ENCODE data around the gene HRH3. TPM values are rescaled to one million over a fixed set of nuclear protein-coding genes. Genes with fewer than 3 reads are reported as not detected.

The HRH3 gene
- total RNA-seq, 1 donor from 2014 or later, result 0.07 TPM

GRCh38 chr20:62198931-62199330, 21.1 kb downstream of the HRH3 start:
- H3K4me1 ChIP-seq (ENCODE audit: insufficient read depth, low read length), result peaks cover 8% of the 10 kb centered on the region
- H3K4me1 Mint-ChIP-seq (ENCODE audit: low read depth, unreplicated experiment), result no peaks in the 10 kb centered on the region
- no peak overlapping the region for H3K4me3 Mint-ChIP-seq (ENCODE audit: unreplicated experiment)
- peaks cover 26% of the 10 kb centered on the region for H3K36me3 Mint-ChIP-seq (ENCODE audit: low read depth, unreplicated experiment)
- H3K27ac Mint-ChIP-seq (ENCODE audit: unreplicated experiment), result no peak overlapping the region
- H2AFZ ChIP-seq (ENCODE audit: low read depth, low read length), result no peak overlapping the region
- no peaks in the 10 kb centered on the region for H3K9me3 Mint-ChIP-seq (ENCODE audit: unreplicated experiment)
- H3K79me2 ChIP-seq (ENCODE audit: insufficient read depth, low read length), result no peaks in the 10 kb centered on the region
- peaks cover 17% of the 10 kb centered on the region for H4K20me1 ChIP-seq (ENCODE audit: insufficient read depth, low read length)
- no peaks in the 10 kb centered on the region for H3K9me3 ChIP-seq (ENCODE audit: insufficient read depth, low read depth, low read length)
- H3K27me3 ChIP-seq (ENCODE audit: insufficient read depth, low read length), result no peaks in the 10 kb centered on the region
- H3K4me2 ChIP-seq (ENCODE audit: low read length), result no peak overlapping the region
- H3K27me3 Mint-ChIP-seq (ENCODE audit: low read depth, unreplicated experiment), result no peaks in the 10 kb centered on the region
- no peak overlapping the region for H3K4me3 ChIP-seq (ENCODE audit: insufficient read depth, low read depth, low read length)
- peaks cover 14% of the 10 kb centered on the region for H3K36me3 ChIP-seq (ENCODE audit: insufficient read depth, low read length)
- TF ChIP-seq EZH2 (IDR thresholded peaks at IDR 0.05; ENCODE audit: insufficient read depth, low read length), result no peak
- TF ChIP-seq, protein P1, sequence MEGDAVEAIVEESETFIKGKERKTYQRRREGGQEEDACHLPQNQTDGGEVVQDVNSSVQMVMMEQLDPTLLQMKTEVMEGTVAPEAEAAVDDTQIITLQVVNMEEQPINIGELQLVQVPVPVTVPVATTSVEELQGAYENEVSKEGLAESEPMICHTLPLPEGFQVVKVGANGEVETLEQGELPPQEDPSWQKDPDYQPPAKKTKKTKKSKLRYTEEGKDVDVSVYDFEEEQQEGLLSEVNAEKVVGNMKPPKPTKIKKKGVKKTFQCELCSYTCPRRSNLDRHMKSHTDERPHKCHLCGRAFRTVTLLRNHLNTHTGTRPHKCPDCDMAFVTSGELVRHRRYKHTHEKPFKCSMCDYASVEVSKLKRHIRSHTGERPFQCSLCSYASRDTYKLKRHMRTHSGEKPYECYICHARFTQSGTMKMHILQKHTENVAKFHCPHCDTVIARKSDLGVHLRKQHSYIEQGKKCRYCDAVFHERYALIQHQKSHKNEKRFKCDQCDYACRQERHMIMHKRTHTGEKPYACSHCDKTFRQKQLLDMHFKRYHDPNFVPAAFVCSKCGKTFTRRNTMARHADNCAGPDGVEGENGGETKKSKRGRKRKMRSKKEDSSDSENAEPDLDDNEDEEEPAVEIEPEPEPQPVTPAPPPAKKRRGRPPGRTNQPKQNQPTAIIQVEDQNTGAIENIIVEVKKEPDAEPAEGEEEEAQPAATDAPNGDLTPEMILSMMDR (IDR thresholded peaks at IDR 0.05; ENCODE audit: insufficient read depth, low read depth, low read length), result no peak
- DNase-seq (ENCODE audit: low read depth) (no peak), FAIRE-seq (no peak)
- H3K27ac ChIP-seq (ENCODE audit: low read depth, low read length), result no peak overlapping the region
- no peak overlapping the region for H3K9ac ChIP-seq (ENCODE audit: low read length)

- peaks cover 20% of the 10 kb centered on the region for H4K20me1 ChIP-seq (ENCODE audit: insufficient read depth, low read length)
- H3K4me1 ChIP-seq (ENCODE audit: insufficient read depth, low read length), result peaks cover 8% of the 10 kb centered on the region
- peaks cover 26% of the 10 kb centered on the region for H3K36me3 Mint-ChIP-seq (ENCODE audit: low read depth, unreplicated experiment)
- no peaks in the 10 kb centered on the region for H3K27me3 Mint-ChIP-seq (ENCODE audit: low read depth, unreplicated experiment)
- peaks cover 14% of the 10 kb centered on the region for H3K36me3 ChIP-seq (ENCODE audit: insufficient read depth, low read length)
- H3K79me2 ChIP-seq (ENCODE audit: insufficient read depth, low read length), result no peaks in the 10 kb centered on the region
- H3K9me3 Mint-ChIP-seq (ENCODE audit: unreplicated experiment), result no peaks in the 10 kb centered on the region
- no peak overlapping the region for H3K4me3 ChIP-seq (ENCODE audit: insufficient read depth, low read depth, low read length)
- no peak overlapping the region for H3K4me2 ChIP-seq (ENCODE audit: low read length)
- no peak overlapping the region for H2AFZ ChIP-seq (ENCODE audit: low read depth, low read length)
- no peak overlapping the region for H3K27ac Mint-ChIP-seq (ENCODE audit: unreplicated experiment)
- H3K27ac ChIP-seq (ENCODE audit: low read depth, low read length), result no peak overlapping the region
- no peak for FAIRE-seq
- H3K27me3 ChIP-seq (ENCODE audit: insufficient read depth, low read length), result no peaks in the 10 kb centered on the region
- no peak for DNase-seq (ENCODE audit: low read depth)
- no peak overlapping the region for H3K4me3 Mint-ChIP-seq (ENCODE audit: unreplicated experiment)
- no peaks in the 10 kb centered on the region for H3K9me3 ChIP-seq (ENCODE audit: insufficient read depth, low read depth, low read length)
- no peaks in the 10 kb centered on the region for H3K4me1 Mint-ChIP-seq (ENCODE audit: low read depth, unreplicated experiment)
- TF ChIP-seq EZH2 (IDR thresholded peaks at IDR 0.05; ENCODE audit: insufficient read depth, low read length), result no peak
- TF ChIP-seq, protein P1 (IDR thresholded peaks at IDR 0.05; ENCODE audit: insufficient read depth, low read depth, low read length), result no peak
- H3K9ac ChIP-seq (ENCODE audit: low read length), result no peak overlapping the region
These were observed 21.6 kb downstream of the HRH3 start for GRCh38 chr20:62198496-62198895.

GRCh38 chr20:62197801-62198200, 22.3 kb downstream of the HRH3 start:
- H3K36me3 ChIP-seq (ENCODE audit: insufficient read depth, low read length), result peaks cover 14% of the 10 kb centered on the region
- peaks cover 29% of the 10 kb centered on the region for H3K36me3 Mint-ChIP-seq (ENCODE audit: low read depth, unreplicated experiment)

More at GRCh38 chr20:62197801-62198200, 22.3 kb downstream of the HRH3 start:
- peaks cover 4% of the 10 kb centered on the region for H3K79me2 ChIP-seq (ENCODE audit: insufficient read depth, low read length)
- H3K4me2 ChIP-seq (ENCODE audit: low read length), result no peak overlapping the region
- H3K9ac ChIP-seq (ENCODE audit: low read length), result no peak overlapping the region
- H3K4me1 ChIP-seq (ENCODE audit: insufficient read depth, low read length), result peaks cover 2% of the 10 kb centered on the region
- no peak overlapping the region for H3K4me3 ChIP-seq (ENCODE audit: insufficient read depth, low read depth, low read length)
- H3K27me3 ChIP-seq (ENCODE audit: insufficient read depth, low read length), result no peaks in the 10 kb centered on the region
- no peaks in the 10 kb centered on the region for H3K9me3 Mint-ChIP-seq (ENCODE audit: unreplicated experiment)
- H3K4me3 Mint-ChIP-seq (ENCODE audit: unreplicated experiment), result no peak overlapping the region
- H4K20me1 ChIP-seq (ENCODE audit: insufficient read depth, low read length), result peaks cover 26% of the 10 kb centered on the region
- DNase-seq (ENCODE audit: low read depth) (no peak), FAIRE-seq (no peak)
- no peaks in the 10 kb centered on the region for H3K9me3 ChIP-seq (ENCODE audit: insufficient read depth, low read depth, low read length)
- H3K4me1 Mint-ChIP-seq (ENCODE audit: low read depth, unreplicated experiment), result no peaks in the 10 kb centered on the region
- no peak overlapping the region for H3K27ac Mint-ChIP-seq (ENCODE audit: unreplicated experiment)
- no peak overlapping the region for H3K27ac ChIP-seq (ENCODE audit: low read depth, low read length)
- no peaks in the 10 kb centered on the region for H3K27me3 Mint-ChIP-seq (ENCODE audit: low read depth, unreplicated experiment)
- TF ChIP-seq, protein P1 (IDR thresholded peaks at IDR 0.05; ENCODE audit: insufficient read depth, low read depth, low read length), result no peak
- no peak for TF ChIP-seq EZH2 (IDR thresholded peaks at IDR 0.05; ENCODE audit: insufficient read depth, low read length)
- H2AFZ ChIP-seq (ENCODE audit: low read depth, low read length), result no peak overlapping the region

Measured in astrocyte (in vitro differentiated cells and primary cell).